Astrocyte (in vitro differentiated cells and primary cell): Measurements from ENCODE around the gene FCER1G.

Experiments used
- EZH2 ChIP-seq: IDR thresholded peaks from 2 replicates; pipeline ENCODE4 v1.6.1; 2012; ENCODE audit warnings: mild to moderate bottlenecking, low read length, inconsistent platforms; ENCODE audit not compliant: insufficient read depth
- TF ChIP-seq, protein P1 (sequence below): IDR thresholded peaks from 2 replicates; pipeline ENCODE4 v1.5.1; 2011; ENCODE audit warnings: low read depth, mild to moderate bottlenecking, inconsistent platforms, low read length, moderate library complexity; ENCODE audit not compliant: insufficient read depth

DNA sequence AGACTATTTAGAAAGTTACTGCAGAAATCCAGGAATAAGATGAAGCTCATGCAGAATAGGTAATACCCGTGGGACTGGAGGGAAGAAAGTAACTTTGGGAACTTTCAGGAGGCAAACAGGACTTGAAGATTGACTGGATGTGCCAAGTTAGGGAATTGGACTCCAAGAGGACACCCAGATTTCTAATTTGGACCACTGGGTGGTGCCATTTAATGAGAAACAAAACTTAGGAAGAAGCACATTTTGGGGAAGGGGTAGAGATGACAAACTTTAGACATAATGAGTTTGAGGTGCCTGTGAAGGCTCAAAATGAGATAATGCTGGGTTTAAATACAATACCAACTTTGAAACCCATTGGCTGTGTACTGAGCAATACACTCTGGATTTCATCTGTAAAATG, 34.5 kb upstream of the FCER1G start:
- TF ChIP-seq, protein P1, sequence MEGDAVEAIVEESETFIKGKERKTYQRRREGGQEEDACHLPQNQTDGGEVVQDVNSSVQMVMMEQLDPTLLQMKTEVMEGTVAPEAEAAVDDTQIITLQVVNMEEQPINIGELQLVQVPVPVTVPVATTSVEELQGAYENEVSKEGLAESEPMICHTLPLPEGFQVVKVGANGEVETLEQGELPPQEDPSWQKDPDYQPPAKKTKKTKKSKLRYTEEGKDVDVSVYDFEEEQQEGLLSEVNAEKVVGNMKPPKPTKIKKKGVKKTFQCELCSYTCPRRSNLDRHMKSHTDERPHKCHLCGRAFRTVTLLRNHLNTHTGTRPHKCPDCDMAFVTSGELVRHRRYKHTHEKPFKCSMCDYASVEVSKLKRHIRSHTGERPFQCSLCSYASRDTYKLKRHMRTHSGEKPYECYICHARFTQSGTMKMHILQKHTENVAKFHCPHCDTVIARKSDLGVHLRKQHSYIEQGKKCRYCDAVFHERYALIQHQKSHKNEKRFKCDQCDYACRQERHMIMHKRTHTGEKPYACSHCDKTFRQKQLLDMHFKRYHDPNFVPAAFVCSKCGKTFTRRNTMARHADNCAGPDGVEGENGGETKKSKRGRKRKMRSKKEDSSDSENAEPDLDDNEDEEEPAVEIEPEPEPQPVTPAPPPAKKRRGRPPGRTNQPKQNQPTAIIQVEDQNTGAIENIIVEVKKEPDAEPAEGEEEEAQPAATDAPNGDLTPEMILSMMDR = peak; percentile 31
- TF ChIP-seq EZH2 = no peak
